Measurements from ENCODE around the gene PIP5K1A. TPM values are rescaled to one million over a fixed set of nuclear protein-coding genes. Genes with fewer than 3 reads are reported as not detected.

PIP5K1A gene, protein sequence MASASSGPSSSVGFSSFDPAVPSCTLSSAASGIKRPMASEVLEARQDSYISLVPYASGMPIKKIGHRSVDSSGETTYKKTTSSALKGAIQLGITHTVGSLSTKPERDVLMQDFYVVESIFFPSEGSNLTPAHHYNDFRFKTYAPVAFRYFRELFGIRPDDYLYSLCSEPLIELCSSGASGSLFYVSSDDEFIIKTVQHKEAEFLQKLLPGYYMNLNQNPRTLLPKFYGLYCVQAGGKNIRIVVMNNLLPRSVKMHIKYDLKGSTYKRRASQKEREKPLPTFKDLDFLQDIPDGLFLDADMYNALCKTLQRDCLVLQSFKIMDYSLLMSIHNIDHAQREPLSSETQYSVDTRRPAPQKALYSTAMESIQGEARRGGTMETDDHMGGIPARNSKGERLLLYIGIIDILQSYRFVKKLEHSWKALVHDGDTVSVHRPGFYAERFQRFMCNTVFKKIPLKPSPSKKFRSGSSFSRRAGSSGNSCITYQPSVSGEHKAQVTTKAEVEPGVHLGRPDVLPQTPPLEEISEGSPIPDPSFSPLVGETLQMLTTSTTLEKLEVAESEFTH
- total RNA-seq: 54.7 and 58.3 TPM in 2 replicates

DNA sequence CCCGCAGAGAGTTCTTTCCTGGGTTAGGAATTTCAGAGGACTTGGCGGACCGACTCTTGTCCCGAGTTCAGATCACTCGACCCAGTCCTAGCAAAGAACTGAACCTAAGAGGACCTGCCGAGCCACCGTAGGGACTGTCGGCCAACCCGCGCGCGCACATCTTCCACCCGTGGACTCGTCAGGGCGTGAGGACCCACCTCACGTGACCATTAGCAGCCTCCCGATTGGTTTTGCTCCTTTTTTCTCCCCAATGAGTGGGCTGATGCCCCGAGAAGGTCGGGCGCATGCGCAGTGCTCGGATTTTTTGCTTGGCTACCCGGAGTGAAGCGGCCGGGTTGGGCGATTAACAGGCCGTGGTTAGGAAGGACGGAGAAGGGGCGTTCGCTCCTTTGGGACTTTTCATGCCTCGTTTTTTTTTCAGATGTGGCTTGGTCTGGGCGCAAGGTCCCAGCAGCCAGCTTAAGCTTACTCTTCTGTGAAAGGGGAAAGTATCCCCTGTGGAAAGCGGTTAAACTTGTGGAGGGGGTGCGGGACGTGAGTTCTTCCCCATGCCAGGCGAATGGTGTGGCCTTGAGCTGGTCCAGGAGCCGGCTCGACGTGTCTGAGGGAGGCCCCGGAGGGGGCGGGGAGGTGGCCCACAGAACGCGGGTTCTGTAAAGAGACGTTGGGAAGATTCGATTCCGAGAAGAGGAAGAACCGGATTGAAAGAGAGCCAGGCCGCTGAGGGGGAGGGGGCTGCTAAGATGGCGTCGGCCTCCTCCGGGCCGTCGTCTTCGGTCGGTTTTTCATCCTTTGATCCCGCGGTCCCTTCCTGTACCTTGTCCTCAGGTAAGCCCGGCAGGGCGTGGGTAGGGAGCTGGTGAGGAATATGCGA, at the start of gene PIP5K1A:
Gene PIP5K1A, plus strand, starts transcription at position 299 of the 874 bp plus-strand sequence. Its CDS starts 445 bp downstream, at position 744.

DNA sequence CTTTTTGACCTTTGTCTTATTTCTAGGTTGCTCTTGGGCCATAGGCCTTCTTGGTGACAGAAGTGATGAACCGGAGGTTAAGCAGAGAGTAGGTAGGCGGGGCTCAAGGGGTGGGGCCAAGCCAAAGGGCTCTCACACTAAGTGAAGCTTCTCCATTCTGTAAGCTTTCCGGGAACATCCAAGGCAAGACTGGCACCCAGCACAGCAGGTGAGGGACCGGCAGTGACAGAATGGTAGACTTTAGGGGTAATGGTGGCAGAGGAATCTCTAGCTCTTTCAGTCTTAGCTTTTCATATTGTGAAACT, 41.9 kb upstream of the PIP5K1A start, which contains the start of gene TNFAIP8L2:
Gene TNFAIP8L2, plus strand, starts transcription at position 135 of the 305 bp plus-strand sequence. CDS start 2,049 bp downstream, outside the sequence.

DNA sequence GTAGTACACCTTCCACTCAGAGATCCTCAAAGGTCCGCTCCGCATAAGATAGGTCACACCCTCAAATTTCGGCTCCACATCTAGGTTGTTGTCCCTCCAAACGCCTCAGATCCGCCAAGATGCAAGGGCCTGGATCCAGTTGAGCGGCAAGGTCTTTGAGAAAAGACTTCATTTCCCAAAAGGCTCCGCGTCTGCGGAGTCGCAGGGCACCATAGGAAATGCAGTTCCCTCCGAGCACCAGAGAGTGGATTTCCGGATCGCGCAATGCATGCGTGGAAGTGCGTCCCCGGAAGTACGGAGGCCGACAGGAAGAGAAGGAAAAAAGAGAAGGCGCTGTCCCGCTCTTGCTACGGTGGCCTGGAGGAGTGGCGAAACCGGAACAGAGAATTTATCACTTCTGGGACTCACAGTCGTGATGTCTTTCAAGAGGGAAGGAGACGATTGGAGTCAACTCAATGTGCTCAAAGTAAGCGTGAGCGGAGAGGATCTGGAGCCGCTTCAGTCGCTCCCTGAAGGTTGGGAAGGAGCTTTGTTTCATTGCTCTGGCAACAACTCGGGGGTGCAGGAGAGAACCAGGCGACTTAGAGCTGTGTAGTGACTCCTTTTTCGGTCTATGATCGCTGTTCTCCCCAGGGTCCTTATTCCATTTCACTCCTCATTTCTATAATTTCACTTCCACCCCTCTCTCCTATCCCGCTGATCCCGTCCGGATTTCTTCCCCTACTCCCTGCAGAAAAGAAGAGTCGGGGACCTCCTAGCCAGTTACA, 32.4 kb upstream of the PIP5K1A start, which contains the start of the genes LYSMD1 and SCNM1:
Gene LYSMD1, minus strand, starts transcription at position 165 of the 767 bp plus-strand sequence. CDS start 644 bp downstream, outside the sequence.
Gene SCNM1, plus strand, starts transcription at position 407 of the 767 bp plus-strand sequence. Its CDS starts 9 bp downstream, at position 416.

DNA sequence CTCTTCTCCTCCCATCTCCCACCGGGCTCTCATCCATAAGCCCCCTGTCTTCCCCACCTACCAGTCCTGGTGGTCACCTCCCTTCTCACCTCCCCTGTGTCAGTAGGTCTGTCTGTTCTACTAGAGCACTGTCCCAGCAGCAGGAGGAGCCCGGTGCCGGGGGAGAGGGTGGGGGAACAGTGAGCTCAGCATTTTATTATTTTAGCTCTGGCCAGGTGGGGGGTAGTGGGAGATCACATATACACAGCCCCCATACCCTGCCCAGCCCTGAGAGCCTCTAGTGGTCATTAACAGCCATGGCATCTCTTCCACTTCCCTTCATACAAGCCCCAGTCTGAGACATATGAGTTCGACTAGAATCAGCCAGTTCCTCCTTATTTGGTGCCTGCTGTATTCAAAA, 22.5 kb upstream of the PIP5K1A start, which contains the start of gene TMOD4:
Gene TMOD4, minus strand, starts transcription at position 119 of the 400 bp plus-strand sequence. CDS start 1,106 bp downstream, outside the sequence.

DNA sequence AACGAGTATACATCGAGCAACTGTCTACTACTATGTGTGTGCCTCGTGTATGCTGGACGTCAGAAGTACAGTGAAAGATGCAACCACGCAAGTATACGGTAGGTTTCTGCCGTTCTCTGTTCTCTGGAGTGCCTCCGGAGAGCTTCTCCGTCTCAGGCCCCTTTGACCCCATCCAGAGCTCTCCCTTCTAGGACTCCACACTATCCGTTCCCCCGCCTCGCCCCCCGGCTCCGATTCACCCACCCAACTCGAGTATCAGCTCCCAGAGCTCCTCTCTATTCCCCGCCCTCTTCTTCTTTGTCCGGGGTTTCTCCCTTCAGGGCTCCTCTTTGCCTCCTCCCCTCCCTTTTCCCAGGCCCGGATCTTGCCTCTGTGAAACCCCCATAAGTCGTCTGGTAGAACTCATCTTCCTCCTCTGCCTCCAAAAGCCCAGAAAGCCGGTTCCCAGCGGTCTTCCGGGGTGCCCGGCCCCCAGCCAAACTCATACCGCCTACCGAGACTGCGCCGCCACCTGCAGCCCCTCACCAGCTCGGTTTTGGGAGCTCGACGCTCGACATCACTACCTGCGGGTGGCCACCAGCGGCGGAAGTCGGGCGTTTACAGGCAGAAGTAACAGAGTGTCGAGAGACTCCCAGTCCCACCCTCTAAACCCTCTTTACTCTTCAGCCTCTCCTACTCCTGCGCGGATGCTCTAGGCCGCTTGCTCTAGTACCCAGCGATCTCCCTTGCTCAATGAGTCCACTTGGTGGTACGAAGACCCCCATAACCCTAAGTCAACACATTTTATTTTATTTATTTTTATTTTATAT, 8.5 kb upstream of the PIP5K1A start, which contains the start of gene VPS72:
Gene VPS72, minus strand, starts transcription at position 561 of the 809 bp plus-strand sequence. Its CDS starts 76 bp downstream, at position 485.

DNA sequence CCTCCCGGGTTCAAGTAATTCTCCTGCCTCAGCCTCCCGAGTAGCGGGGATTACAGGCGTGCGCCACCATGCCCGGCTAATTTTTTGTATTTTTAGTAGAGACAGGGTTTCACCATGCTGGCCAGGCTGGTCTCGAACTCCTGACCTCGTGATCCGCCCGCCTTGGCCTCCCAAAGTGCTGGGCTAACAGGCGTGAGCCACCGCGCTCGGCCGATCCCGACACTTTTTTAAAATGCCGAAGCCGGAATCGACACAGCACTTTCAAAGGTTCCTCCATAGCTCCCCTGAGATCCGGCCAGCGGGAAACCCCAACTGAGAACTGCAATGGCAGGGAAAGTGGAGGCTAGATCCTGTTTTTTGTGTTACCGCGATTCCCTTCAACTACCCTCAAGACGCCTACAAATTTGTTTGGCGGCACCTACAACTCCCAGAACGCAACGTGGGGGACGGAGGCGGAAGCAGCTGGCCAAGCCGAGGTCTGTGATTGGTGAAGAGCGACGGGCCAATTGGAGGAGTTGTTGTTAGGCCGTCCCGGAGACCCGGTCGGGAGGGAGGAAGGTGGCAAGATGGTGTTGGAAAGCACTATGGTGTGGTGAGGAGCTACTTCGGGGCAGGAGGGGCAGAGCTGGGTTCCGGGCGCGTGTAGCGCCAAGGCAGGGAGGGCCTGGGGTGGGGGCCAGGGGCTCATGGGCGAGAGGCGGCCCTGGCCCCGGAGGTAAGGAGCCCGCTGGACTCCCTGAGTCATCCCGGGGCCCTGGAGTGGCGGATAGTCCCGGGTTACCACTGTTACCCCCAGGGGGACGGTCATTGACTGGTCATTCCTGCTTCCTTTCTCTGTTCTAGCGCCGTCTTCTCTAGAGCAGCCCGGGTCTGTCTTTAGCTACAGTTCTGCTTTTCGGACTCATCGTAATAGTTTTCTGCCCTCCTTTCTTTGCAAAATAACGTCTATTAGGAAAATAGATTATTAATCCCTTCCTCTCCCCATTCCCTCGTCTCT, 56.2 kb downstream of the PIP5K1A start, which contains the start of gene PSMD4:
Gene PSMD4, plus strand, starts transcription at position 518 of the 997 bp plus-strand sequence. Its CDS starts 49 bp downstream, at position 567.

DNA sequence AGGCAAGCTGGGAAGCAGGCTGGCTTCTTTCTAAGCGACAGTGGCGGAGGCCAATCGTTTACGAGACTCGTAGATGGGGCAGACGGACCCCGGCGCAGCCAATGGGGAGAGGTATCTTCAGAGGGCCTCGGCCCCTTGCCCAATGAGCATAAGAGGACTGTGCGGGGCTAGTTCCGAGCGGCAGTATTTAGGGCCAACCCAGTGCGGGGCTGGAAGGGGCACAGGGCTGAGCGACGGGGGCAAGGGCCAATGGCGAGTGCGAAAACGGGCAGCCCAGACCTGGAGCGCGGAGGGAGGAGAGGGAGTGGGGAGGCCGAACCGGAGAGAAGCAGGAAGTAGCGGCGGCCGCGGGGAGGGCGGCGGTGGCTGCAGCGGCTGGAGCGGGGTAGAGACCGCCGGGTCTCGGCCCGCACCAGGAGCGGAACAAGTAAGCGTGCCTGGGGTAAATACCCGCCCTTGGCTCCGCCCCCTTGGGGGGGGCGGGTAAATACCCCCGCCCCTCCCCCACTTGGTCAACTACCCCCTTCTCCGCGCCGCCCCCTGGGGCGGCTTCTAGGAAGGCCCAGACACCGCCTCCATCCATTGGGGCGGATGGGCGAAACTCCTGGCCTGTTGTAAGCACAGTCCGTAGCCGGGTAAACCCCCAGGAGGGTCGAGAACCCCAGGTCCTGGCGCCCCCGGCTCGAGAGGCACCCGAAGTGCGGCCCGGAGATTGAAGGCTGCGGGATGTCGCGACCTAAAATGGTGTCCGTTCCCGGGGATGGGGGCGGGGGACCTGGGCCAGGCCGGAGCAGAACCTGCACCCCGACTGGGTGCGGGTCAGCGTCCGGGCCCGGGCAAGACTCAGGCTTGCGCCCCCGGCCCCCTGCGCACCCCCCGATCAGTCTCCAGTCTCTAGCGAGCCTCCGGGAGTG, 83.9 kb downstream of the PIP5K1A start, which contains the start of gene ZNF687:
Gene ZNF687, plus strand, starts transcription at position 331 of the 914 bp plus-strand sequence. CDS start 3,993 bp downstream, outside the sequence.

Other genes with a start within 250 kb of the PIP5K1A start
- 108 and 150 TPM in 2 replicates for gene CERS2, start 223.7 kb upstream of the PIP5K1A start, total RNA-seq
- not detected in 2 replicates for gene ANXA9, start 216.3 kb upstream of the PIP5K1A start, total RNA-seq
- gene MINDY1, start 191.7 kb upstream of the PIP5K1A start, total RNA-seq: 6.5 and 8.5 TPM in 2 replicates
- gene PRUNE1, start 190.1 kb upstream of the PIP5K1A start, total RNA-seq: 5.9 and 10.7 TPM in 2 replicates
- 0.28 and 0.38 TPM in 2 replicates for gene BNIPL, start 162.0 kb upstream of the PIP5K1A start, total RNA-seq
- gene C1orf56, start 150.8 kb upstream of the PIP5K1A start, total RNA-seq: 1.5 and 1.7 TPM in 2 replicates
- 46.2 and 69.2 TPM in 2 replicates for gene CDC42SE1, start 138.9 kb upstream of the PIP5K1A start, total RNA-seq
- 5.9 and 6.3 TPM in 2 replicates for gene MLLT11, start 138.2 kb upstream of the PIP5K1A start, total RNA-seq
- gene GABPB2, start 127.8 kb upstream of the PIP5K1A start, total RNA-seq: 21.3 and 21.7 TPM in 2 replicates
- gene SEMA6C, start 51.9 kb upstream of the PIP5K1A start, total RNA-seq: 1.1 and 1.3 TPM in 2 replicates
- not detected in 2 replicates for gene TNFAIP8L2, start 41.9 kb upstream of the PIP5K1A start, total RNA-seq
- gene LYSMD1, start 32.6 kb upstream of the PIP5K1A start, total RNA-seq: 3.9 and 6.7 TPM in 2 replicates
- gene SCNM1, start 32.4 kb upstream of the PIP5K1A start, total RNA-seq: 20.1 and 25.7 TPM in 2 replicates
- 0.19 TPM in 1 of 2 replicates, not detected in the other for gene TMOD4, start 22.6 kb upstream of the PIP5K1A start, total RNA-seq
- gene VPS72, start 8.4 kb upstream of the PIP5K1A start, total RNA-seq: 37.2 and 53.1 TPM in 2 replicates
- 194 and 281 TPM in 2 replicates for gene PSMD4, start 56.2 kb downstream of the PIP5K1A start, total RNA-seq
- 7.1 and 7.6 TPM in 2 replicates for gene ZNF687, start 83.7 kb downstream of the PIP5K1A start, total RNA-seq
- gene PI4KB, start 128.9 kb downstream of the PIP5K1A start, total RNA-seq: 42.0 and 95.1 TPM in 2 replicates
- gene RFX5, start 148.7 kb downstream of the PIP5K1A start, total RNA-seq: 33.9 and 47.4 TPM in 2 replicates
- gene SELENBP1, start 174.2 kb downstream of the PIP5K1A start, total RNA-seq: 18.8 and 19.7 TPM in 2 replicates
- gene PSMB4, start 201.0 kb downstream of the PIP5K1A start, total RNA-seq: 311 and 442 TPM in 2 replicates

Data from regular cardiac myocyte (primary cell).